H9 (cell line): Measurements from ENCODE around the gene PTTG1IP. TPM values are rescaled to one million over a fixed set of nuclear protein-coding genes. Genes with fewer than 3 reads are reported as not detected.

Experiments used
- DNase-seq: peaks from one replicate; pipeline ENCODE4 v3.0.0-alpha.2; 2017
- H2AFZ ChIP-seq: one replicate; pipeline ENCODE4 v1.6.1; 2013; ENCODE audit warnings: mild to moderate bottlenecking, low read length, control low read depth, moderate library complexity
- H2AK5ac ChIP-seq: 2 replicates; pipeline ENCODE4 v1.6.1; 2013; ENCODE audit warnings: low read length, control low read depth, mixed read lengths; ENCODE audit not compliant: insufficient read length
- H2BK120ac ChIP-seq: one replicate; pipeline ENCODE4 v1.6.1; 2013; ENCODE audit warnings: low read depth, mild to moderate bottlenecking, low read length, control low read depth, inconsistent platforms; ENCODE audit not compliant: poor library complexity, severe bottlenecking
- H2BK12ac ChIP-seq: 2 replicates; pipeline ENCODE4 v1.6.1; 2013; ENCODE audit warnings: low read length, control low read depth, mixed read lengths, low read depth; ENCODE audit not compliant: insufficient read length
- H2BK15ac ChIP-seq: 2 replicates; pipeline ENCODE4 v1.6.1; 2013; ENCODE audit warnings: low read depth, low read length, control low read depth
- H2BK20ac ChIP-seq: one replicate; pipeline ENCODE4 v1.6.1; 2013; ENCODE audit warnings: low read depth, mild to moderate bottlenecking, low read length, control low read depth, inconsistent platforms; ENCODE audit not compliant: poor library complexity, severe bottlenecking
- H2BK5ac ChIP-seq: 2 replicates; pipeline ENCODE4 v1.6.1; 2013; ENCODE audit warnings: low read length, control low read depth, mixed read lengths; ENCODE audit not compliant: insufficient read length
- H3K14ac ChIP-seq: 2 replicates; pipeline ENCODE4 v1.6.1; 2013; ENCODE audit warnings: low read length, control low read depth; ENCODE audit not compliant: insufficient read depth
- H3K18ac ChIP-seq: 2 replicates; pipeline ENCODE4 v1.6.1; 2013; ENCODE audit warnings: low read depth, mild to moderate bottlenecking, mixed read lengths, low read length, control low read depth; ENCODE audit not compliant: insufficient read length
- H3K23ac ChIP-seq: 2 replicates; pipeline ENCODE4 v1.6.1; 2013; ENCODE audit warnings: low read length, control low read depth, mixed read lengths, low read depth; ENCODE audit not compliant: insufficient read length
- H3K23me2 ChIP-seq: 2 replicates; pipeline ENCODE4 v1.6.1; 2013; ENCODE audit warnings: low read depth, mild to moderate bottlenecking, mixed read lengths, low read length, control low read depth; ENCODE audit not compliant: insufficient read length, poor library complexity, severe bottlenecking
- H3K27ac ChIP-seq: 2 replicates; pipeline ENCODE4 v1.5.1; 2013; ENCODE audit warnings: low read length, control low read depth, mixed read lengths, low read depth; ENCODE audit not compliant: insufficient read length
- H3K27me3 ChIP-seq: 2 replicates; pipeline ENCODE4 v1.6.1; 2013; ENCODE audit warnings: low read length, control low read depth, inconsistent platforms; ENCODE audit not compliant: insufficient read depth
- H3K4ac ChIP-seq: 2 replicates; pipeline ENCODE4 v1.6.1; 2013; ENCODE audit warnings: low read depth, mild to moderate bottlenecking, control low read depth, inconsistent platforms, low read length, moderate library complexity
- H3K4me1 ChIP-seq: 2 replicates; pipeline ENCODE4 v1.6.1; 2013; ENCODE audit warnings: low read length, control low read depth, inconsistent platforms; ENCODE audit not compliant: insufficient read depth
- H3K4me2 ChIP-seq: 2 replicates; pipeline ENCODE4 v1.6.1; 2013; ENCODE audit warnings: low read length, control low read depth, mixed read lengths; ENCODE audit not compliant: insufficient read length, insufficient read depth
- H3K56ac ChIP-seq: 2 replicates; pipeline ENCODE4 v1.6.1; 2013; ENCODE audit warnings: low read depth, mild to moderate bottlenecking, mixed read lengths, low read length, control low read depth; ENCODE audit not compliant: insufficient read length
- H3K79me1 ChIP-seq: 2 replicates; pipeline ENCODE4 v1.6.1; 2013; ENCODE audit warnings: low read depth, mild to moderate bottlenecking, moderate library complexity, low read length, control low read depth, inconsistent platforms; ENCODE audit not compliant: insufficient read depth, poor library complexity, severe bottlenecking
- H3K79me2 ChIP-seq: 2 replicates; pipeline ENCODE4 v1.6.1; 2013; ENCODE audit warnings: low read length, control low read depth, inconsistent platforms; ENCODE audit not compliant: insufficient read depth
- H3K9ac ChIP-seq: 2 replicates; pipeline ENCODE4 v1.6.1; 2013; ENCODE audit warnings: low read length, control low read depth, mixed read lengths; ENCODE audit not compliant: insufficient read length; ENCODE audit errors: extremely low read depth
- H3K9me3 ChIP-seq: one replicate; pipeline ENCODE4 v1.6.1; 2013; ENCODE audit warnings: low read depth, low read length, inconsistent platforms; ENCODE audit not compliant: control insufficient read depth
- H3T11ph ChIP-seq: one replicate; pipeline ENCODE4 v1.6.1; 2013; ENCODE audit warnings: mild to moderate bottlenecking, low read length, control low read depth, inconsistent platforms
- H4K20me1 ChIP-seq: one replicate; pipeline ENCODE4 v1.6.1; 2013; ENCODE audit not compliant: control insufficient read depth, insufficient read length, insufficient read depth
- H4K5ac ChIP-seq: 2 replicates; pipeline ENCODE4 v1.6.1; 2013; ENCODE audit warnings: low read depth, mild to moderate bottlenecking, mixed read lengths, low read length, control low read depth; ENCODE audit not compliant: insufficient read length
- H4K8ac ChIP-seq: replicated peaks from 2 replicates; pipeline ENCODE4 v1.6.1; 2013; ENCODE audit warnings: low read length, control low read depth, mixed read lengths, low read depth; ENCODE audit not compliant: insufficient read length
- H4K91ac ChIP-seq: 2 replicates; pipeline ENCODE4 v1.6.1; 2013; ENCODE audit warnings: low read depth, mild to moderate bottlenecking, moderate library complexity, mixed read lengths, low read length, control low read depth; ENCODE audit not compliant: insufficient read length
- H3K27ac Mint-ChIP-seq, 3 experiments: 2 replicates in 2 of 3; 3 replicates in 1 of 3; pipeline ENCODE4 v1.8.0; 2020 to 2021; ENCODE audit warnings: mixed read lengths in 3 of 3, mild to moderate bottlenecking in 1 of 3, moderate library complexity in 1 of 3
- H3K27me3 Mint-ChIP-seq: 2 replicates; pipeline ENCODE4 v1.8.0; 2021; ENCODE audit warnings: low read depth, mild to moderate bottlenecking, moderate library complexity, mixed read lengths
- H3K36me3 Mint-ChIP-seq, 3 experiments: 2 replicates in 2 of 3; 3 replicates in 1 of 3; pipeline ENCODE4 v1.8.0; 2020 to 2021; ENCODE audit warnings: low read depth in 3 of 3, mixed read lengths in 3 of 3; ENCODE audit not compliant: insufficient read depth in 1 of 3
- H3K4me1 Mint-ChIP-seq, 2 experiments: 2 replicates each; pipeline ENCODE4 v1.8.0; 2020; ENCODE audit warnings: mixed read lengths in 2 of 2
- H3K4me3 Mint-ChIP-seq, 2 experiments: 2 replicates in 1 of 2; 3 replicates in 1 of 2; pipeline ENCODE4 v1.8.0; 2020 to 2021; ENCODE audit warnings: mild to moderate bottlenecking in 2 of 2, mixed read lengths in 2 of 2, moderate library complexity in 1 of 2
- H3K9me3 Mint-ChIP-seq, 2 experiments: 2 replicates in 1 of 2; 3 replicates in 1 of 2; pipeline ENCODE4 v1.8.0; 2020; ENCODE audit warnings: mild to moderate bottlenecking in 2 of 2, mixed read lengths in 2 of 2, moderate library complexity in 1 of 2
- WGBS: extraction: QIAGEN DNeasy Blood & Tissue Kit; methylation state at CpG from one replicate; pipeline ENCODE4 v1.1.7; 2013; ENCODE audit warnings: missing lambda C conversion rate, low lambda C conversion rate, mixed read lengths; ENCODE audit not compliant: insufficient read length; ENCODE audit errors: extremely low coverage; 5-methylcytosine and 5-hydroxymethylcytosine counted together
- total RNA-seq: library from RNA; stranded (reverse); gene quantifications from 2 replicates; pipeline ENCODE4 v1.2.1, GENCODE V29; 2021
- TF ChIP-seq, protein P1 (sequence below): fragments of 200-600 bp; sonication (generic); conservative IDR thresholded peaks from 3 replicates; pipeline ENCODE4 v1.8.0; 2021; ENCODE audit warnings: antibody characterized with exemption, mild to moderate bottlenecking

Gene PTTG1IP
- total RNA-seq, 1 experiment from 2014 or later = 107 TPM

DNA sequence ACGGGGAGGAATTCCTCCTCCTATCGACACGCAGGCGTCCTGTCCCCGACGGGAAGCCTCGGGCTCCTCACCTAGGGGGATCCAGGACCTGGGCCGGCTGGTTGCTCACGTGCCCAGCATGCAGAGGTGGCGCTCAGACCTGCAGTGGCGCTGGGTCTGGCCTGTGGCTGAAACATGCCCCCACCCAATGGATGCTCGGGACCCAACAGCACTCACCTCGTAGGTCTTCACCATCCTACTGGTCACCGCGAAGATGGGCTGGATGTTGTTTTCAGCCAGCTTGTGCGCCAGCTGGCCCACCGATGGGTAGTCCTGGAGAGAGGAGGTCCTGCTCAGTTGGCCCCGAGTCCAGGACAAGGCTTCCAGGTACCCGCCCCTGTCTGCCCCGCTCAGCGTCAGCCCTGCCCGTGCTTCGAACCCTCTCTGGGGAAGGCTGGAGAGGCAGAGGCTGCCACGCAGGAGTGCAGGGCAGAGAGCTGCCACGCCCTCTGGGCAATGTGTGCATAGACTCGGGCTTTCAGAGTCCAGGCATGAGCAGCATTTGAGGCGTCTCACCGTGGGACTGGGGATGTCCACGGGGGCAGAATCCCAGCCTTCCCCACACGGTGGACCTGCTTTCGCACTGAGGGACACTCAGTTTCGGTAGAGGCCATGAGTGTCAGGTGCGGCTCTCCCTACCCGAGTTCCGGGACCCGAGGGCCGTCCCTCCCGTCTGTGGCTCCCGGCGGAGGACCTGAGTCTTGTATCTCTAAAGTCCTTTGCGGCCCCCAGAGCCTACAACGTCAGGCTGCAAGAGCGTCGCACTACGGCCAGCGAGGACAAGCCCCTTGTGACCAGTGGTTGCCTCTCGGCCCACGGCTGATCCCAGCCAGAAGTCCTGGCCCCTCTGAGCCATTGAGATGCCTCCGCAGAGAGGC, 25.6 kb upstream of the PTTG1IP start:
- Histone ChIP-seq H3K9me3 (no peaks in the 10 kb centered on the region), H2BK5ac (no peak overlapping the region), H3T11ph (no peak overlapping the region), H4K20me1 (peaks cover 6% of the 10 kb centered on the region), H3K18ac (no peak overlapping the region), H3K4me1 (no peaks in the 10 kb centered on the region; the same call in 1 of the 2 replicates), H4K5ac (no peak overlapping the region), H3K56ac (no peak overlapping the region), H2BK20ac (no peak overlapping the region), H3K27ac (no peak overlapping the region), H3K9ac (no peak overlapping the region), H2AFZ (no peak overlapping the region), H3K23ac (no peak overlapping the region), H4K8ac (no peak overlapping the region), H3K4me2 (no peak overlapping the region), H2AK5ac (no peak overlapping the region), H3K23me2 (no peaks in the 10 kb centered on the region), H2BK120ac (no peak overlapping the region), H2BK12ac (no peak overlapping the region), H3K4ac (no peak overlapping the region), H4K91ac (no peak overlapping the region), H3K14ac (no peak overlapping the region), H3K27me3 (no peaks in the 10 kb centered on the region), H2BK15ac (no peak overlapping the region), H3K79me1 (no peaks in the 10 kb centered on the region), H3K79me2 (no peaks in the 10 kb centered on the region)
- no CpG with 5 or more reads among the region's 49 CpGs for WGBS
- Mint-ChIP-seq H3K4me3 (no peak overlapping the region), H3K27me3 (peaks cover 3% of the 10 kb centered on the region), H3K36me3 (no peaks in the 10 kb centered on the region), H3K4me1 (peaks cover 10 to 13% of the 10 kb centered on the region in 2 experiments), H3K9me3 (no peaks in the 10 kb centered on the region; a peak in 1 of 5 replicates), H3K27ac (no peak overlapping the region)
- DNase-seq = no peak
- TF ChIP-seq, protein P1, sequence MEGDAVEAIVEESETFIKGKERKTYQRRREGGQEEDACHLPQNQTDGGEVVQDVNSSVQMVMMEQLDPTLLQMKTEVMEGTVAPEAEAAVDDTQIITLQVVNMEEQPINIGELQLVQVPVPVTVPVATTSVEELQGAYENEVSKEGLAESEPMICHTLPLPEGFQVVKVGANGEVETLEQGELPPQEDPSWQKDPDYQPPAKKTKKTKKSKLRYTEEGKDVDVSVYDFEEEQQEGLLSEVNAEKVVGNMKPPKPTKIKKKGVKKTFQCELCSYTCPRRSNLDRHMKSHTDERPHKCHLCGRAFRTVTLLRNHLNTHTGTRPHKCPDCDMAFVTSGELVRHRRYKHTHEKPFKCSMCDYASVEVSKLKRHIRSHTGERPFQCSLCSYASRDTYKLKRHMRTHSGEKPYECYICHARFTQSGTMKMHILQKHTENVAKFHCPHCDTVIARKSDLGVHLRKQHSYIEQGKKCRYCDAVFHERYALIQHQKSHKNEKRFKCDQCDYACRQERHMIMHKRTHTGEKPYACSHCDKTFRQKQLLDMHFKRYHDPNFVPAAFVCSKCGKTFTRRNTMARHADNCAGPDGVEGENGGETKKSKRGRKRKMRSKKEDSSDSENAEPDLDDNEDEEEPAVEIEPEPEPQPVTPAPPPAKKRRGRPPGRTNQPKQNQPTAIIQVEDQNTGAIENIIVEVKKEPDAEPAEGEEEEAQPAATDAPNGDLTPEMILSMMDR = no peak
